DND-41 (cell line): ENCODE results near the gene VPS72.

Source experiments
- ATAC-seq: fragments of 200-7000 bp; cut with Tn5 transposase; 3 replicates; pipeline ENCODE4 v1.9.1; 2021; ENCODE audit warnings: low read depth; ENCODE audit not compliant: insufficient read depth
- DNase-seq: peaks from one replicate; pipeline ENCODE4 v3.0.0-alpha.2; 2020
- H2AFZ ChIP-seq: 2 replicates; pipeline ENCODE4 v1.6.0; 2012; ENCODE audit warnings: low read depth, low read length
- H3K27ac ChIP-seq: 2 replicates; pipeline ENCODE4 v1.5.1; 2012; ENCODE audit warnings: low read length, inconsistent platforms
- H3K27me3 ChIP-seq: fragments of 200-600 bp; sonication (generic); 2 replicates; pipeline ENCODE4 v1.6.0; 2012; ENCODE audit warnings: low read length, mild to moderate bottlenecking, inconsistent platforms; ENCODE audit not compliant: insufficient read depth, poor library complexity
- H3K36me3 ChIP-seq: 2 replicates; pipeline ENCODE4 v1.5.1; 2012; ENCODE audit warnings: low read length, inconsistent platforms; ENCODE audit not compliant: insufficient read depth
- H3K4me1 ChIP-seq: 2 replicates; pipeline ENCODE4 v1.5.1; 2012; ENCODE audit warnings: mild to moderate bottlenecking, low read length; ENCODE audit not compliant: insufficient read depth
- H3K4me2 ChIP-seq: 2 replicates; pipeline ENCODE4 v1.6.0; 2012; ENCODE audit warnings: mild to moderate bottlenecking, moderate library complexity, low read length, inconsistent platforms; ENCODE audit not compliant: insufficient read depth
- H3K4me3 ChIP-seq, 2 experiments: fragments of 200-600 bp in 1 of 2; shearing (Covaris generic) in 1 of 2; 2 replicates each; pipeline ENCODE4 v1.5.1; 2012 to 2016; ENCODE audit warnings: inconsistent platforms in 2 of 2, low read length in 2 of 2, mild to moderate bottlenecking in 2 of 2, low read depth in 1 of 2, moderate library complexity in 1 of 2
- H3K79me2 ChIP-seq: 2 replicates; pipeline ENCODE4 v1.6.0; 2012; ENCODE audit warnings: low read length, inconsistent platforms; ENCODE audit not compliant: insufficient read depth
- H3K9ac ChIP-seq: 2 replicates; pipeline ENCODE4 v1.6.0; 2012; ENCODE audit warnings: low read depth, mild to moderate bottlenecking, inconsistent platforms, low read length, moderate library complexity
- H3K9me3 ChIP-seq: 2 replicates; pipeline ENCODE4 v1.5.1; 2012; ENCODE audit warnings: low read length, moderate library complexity, mild to moderate bottlenecking, inconsistent platforms; ENCODE audit not compliant: insufficient read depth, severe bottlenecking
- H4K20me1 ChIP-seq: 2 replicates; pipeline ENCODE4 v1.6.0; 2012; ENCODE audit warnings: low read length; ENCODE audit not compliant: insufficient read depth
- EZH2 ChIP-seq: IDR thresholded peaks from 3 replicates; pipeline ENCODE4 v1.6.1; 2012; ENCODE audit warnings: borderline replicate concordance, low read depth, mild to moderate bottlenecking, moderate library complexity, low read length, inconsistent platforms; ENCODE audit not compliant: severe bottlenecking
- TF ChIP-seq, protein P1 (sequence below): IDR thresholded peaks from 2 replicates; pipeline ENCODE4 v1.5.1; 2012; ENCODE audit warnings: borderline replicate concordance, low read length, moderate library complexity, mild to moderate bottlenecking; ENCODE audit not compliant: poor library complexity, severe bottlenecking; ENCODE audit errors: extremely low read depth

VPS72 gene

DNA sequence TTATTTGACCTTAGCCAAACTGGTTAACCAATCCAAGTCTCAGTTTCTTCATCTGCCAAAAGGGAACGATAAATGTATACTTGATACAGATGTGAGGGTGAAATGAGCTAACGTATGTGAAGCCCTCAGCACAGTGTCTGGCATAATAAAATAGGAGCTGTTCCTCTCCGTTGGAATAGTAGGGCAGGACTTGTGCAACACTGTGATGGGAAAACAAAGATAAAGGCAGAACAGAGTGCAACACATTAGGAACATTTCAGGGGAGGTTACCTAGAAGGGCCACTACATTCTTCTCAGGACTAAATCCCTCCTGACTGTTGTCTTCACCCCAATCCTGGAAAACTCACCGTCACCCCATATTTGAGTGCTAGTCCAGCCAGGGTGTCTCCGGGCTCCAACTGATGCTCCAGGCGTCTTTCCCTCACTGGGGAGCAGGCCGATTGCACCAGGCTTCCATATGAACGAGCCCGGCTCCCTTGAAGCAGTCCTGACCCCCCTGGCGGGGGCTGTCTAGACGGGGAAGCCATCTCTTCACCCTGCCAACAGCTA is 25.2 kb downstream of the VPS72 start:
- no peaks in the 10 kb centered on the region for H3K27me3 ChIP-seq
- H3K4me1 ChIP-seq, result peaks cover 31% of the 10 kb centered on the region
- peaks cover 38% of the 10 kb centered on the region for H3K79me2 ChIP-seq
- peak overlapping the region; percentile 89 to 91; a peak in 3 of 4 replicates for H3K4me3 ChIP-seq
- H3K36me3 ChIP-seq, result peaks cover 44% of the 10 kb centered on the region
- no peaks in the 10 kb centered on the region for H4K20me1 ChIP-seq
- TF ChIP-seq EZH2, result no peak
- TF ChIP-seq, protein P1, sequence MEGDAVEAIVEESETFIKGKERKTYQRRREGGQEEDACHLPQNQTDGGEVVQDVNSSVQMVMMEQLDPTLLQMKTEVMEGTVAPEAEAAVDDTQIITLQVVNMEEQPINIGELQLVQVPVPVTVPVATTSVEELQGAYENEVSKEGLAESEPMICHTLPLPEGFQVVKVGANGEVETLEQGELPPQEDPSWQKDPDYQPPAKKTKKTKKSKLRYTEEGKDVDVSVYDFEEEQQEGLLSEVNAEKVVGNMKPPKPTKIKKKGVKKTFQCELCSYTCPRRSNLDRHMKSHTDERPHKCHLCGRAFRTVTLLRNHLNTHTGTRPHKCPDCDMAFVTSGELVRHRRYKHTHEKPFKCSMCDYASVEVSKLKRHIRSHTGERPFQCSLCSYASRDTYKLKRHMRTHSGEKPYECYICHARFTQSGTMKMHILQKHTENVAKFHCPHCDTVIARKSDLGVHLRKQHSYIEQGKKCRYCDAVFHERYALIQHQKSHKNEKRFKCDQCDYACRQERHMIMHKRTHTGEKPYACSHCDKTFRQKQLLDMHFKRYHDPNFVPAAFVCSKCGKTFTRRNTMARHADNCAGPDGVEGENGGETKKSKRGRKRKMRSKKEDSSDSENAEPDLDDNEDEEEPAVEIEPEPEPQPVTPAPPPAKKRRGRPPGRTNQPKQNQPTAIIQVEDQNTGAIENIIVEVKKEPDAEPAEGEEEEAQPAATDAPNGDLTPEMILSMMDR, result no peak
- H3K27ac ChIP-seq, result peak overlapping the region; percentile 90
- peak overlapping the region; percentile 71 for H3K9ac ChIP-seq
- ATAC-seq (no peak; the same call in 1 of the 3 replicates), DNase-seq (no peak)
- H3K9me3 ChIP-seq, result no peaks in the 10 kb centered on the region
- peak overlapping the region; percentile 96 for H3K4me2 ChIP-seq
- peak overlapping the region; percentile 91 for H2AFZ ChIP-seq

DNA sequence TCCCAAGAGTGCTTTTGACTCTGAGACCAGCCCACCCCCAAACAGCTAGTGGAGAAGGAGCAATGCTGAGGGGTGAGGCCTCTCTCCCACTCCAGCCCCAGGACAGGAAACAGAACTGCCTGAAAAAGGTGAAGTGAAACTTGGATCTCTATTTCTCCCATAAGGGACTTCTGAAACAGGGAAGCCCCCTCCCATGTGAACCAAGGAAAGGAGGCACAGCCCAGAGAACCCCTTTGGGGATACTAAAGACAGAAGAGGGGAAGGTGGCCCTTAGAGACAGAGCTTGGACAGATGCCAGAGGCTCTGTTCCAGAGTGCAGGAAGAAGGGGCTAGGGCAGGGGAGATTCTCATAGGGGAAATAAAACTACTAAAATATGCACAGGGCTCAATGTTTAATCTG is 30.6 kb downstream of the VPS72 start:
- Histone ChIP-seq H3K36me3 (peaks cover 39% of the 10 kb centered on the region), H3K4me1 (peaks cover 41% of the 10 kb centered on the region), H3K79me2 (peaks cover 14% of the 10 kb centered on the region), H3K27ac (peak overlapping the region; percentile 19; the same call in 1 of the 2 replicates), H4K20me1 (no peaks in the 10 kb centered on the region), H3K4me3 (no peak overlapping the region), H3K9ac (no peak overlapping the region), H2AFZ (no peak overlapping the region), H3K27me3 (no peaks in the 10 kb centered on the region), H3K4me2 (no peak overlapping the region), H3K9me3 (no peaks in the 10 kb centered on the region)
- ATAC-seq (no peak), DNase-seq (no peak)
- TF ChIP-seq, protein P1, result no peak
- TF ChIP-seq EZH2, result no peak

DNA sequence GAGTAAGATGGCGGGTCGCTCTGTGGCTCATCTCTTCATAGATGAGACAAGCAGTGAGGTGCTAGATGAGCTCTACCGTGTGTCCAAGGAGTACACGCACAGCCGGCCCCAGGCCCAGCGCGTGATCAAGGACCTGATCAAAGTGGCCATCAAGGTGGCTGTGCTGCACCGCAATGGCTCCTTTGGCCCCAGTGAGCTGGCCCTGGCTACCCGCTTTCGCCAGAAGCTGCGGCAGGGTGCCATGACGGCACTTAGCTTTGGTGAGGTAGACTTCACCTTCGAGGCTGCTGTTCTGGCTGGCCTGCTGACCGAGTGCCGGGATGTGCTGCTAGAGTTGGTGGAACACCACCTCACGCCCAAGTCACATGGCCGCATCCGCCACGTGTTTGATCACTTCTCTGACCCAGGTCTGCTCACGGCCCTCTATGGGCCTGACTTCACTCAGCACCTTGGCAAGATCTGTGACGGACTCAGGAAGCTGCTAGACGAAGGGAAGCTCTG is 31.2 kb downstream of the VPS72 start:
- H3K4me1 ChIP-seq, result peaks cover 35% of the 10 kb centered on the region
- no peak overlapping the region for H3K4me3 ChIP-seq
- peaks cover 35% of the 10 kb centered on the region for H3K36me3 ChIP-seq
- no peak overlapping the region for H2AFZ ChIP-seq
- H3K9ac ChIP-seq, result no peak overlapping the region
- H3K27ac ChIP-seq, result peak overlapping the region; percentile 51; the same call in 1 of the 2 replicates
- H3K9me3 ChIP-seq, result no peaks in the 10 kb centered on the region
- H4K20me1 ChIP-seq, result no peaks in the 10 kb centered on the region
- ATAC-seq (no peak), DNase-seq (no peak)
- no peak overlapping the region for H3K4me2 ChIP-seq
- H3K79me2 ChIP-seq, result peaks cover 9% of the 10 kb centered on the region
- no peaks in the 10 kb centered on the region for H3K27me3 ChIP-seq
- TF ChIP-seq EZH2, result no peak
- TF ChIP-seq, protein P1, result no peak
